LHCN-M2 (cell line): ENCODE measurements around the gene SDR39U1. TPM values are rescaled to one million over a fixed set of nuclear protein-coding genes. Genes with fewer than 3 reads are reported as not detected.
"Not testable (repeated sequence)": the region's sequence is repeated elsewhere in the genome, so short reads cannot be mapped to it uniquely, and the experiment has no call there.

Experiments used
- DNase-seq: peaks from one replicate; pipeline ENCODE4 v3.0.0-alpha.2; 2012; ENCODE audit warnings: low read depth
- polyA plus RNA-seq: library from polyadenylated mRNA; unstranded; fragments of >200 nt; gene quantifications from one replicate; pipeline ENCODE4 v1.2.1, GENCODE V29; 2012; ENCODE audit warnings: missing spikeins
- total RNA-seq: library from RNA; depleted of rRNA; stranded (reverse); fragments of >200 nt; gene quantifications from 2 replicates; pipeline ENCODE4 v1.2.3, GENCODE V29; 2014; rRNA removed

SDR39U1 gene
- 22.3 and 26.6 TPM in 2 replicates for total RNA-seq
- polyA plus RNA-seq = 42.8 TPM

- peak; percentile 99 for DNase-seq
These were observed at the start of gene SDR39U1 for GRCh38 chr14:24442240-24443052. TSS of gene SDR39U1 (minus strand) at chr14:24442776. CDS start at chr14:24442769, 7 bp downstream.

- DNase-seq = not testable (repeated sequence)
These were observed 49.2 kb upstream of the SDR39U1 start for GRCh38 chr14:24491586-24492408.

GRCh38 chr14:24483604-24484252 is 41.2 kb upstream of the SDR39U1 start:
- DNase-seq = peak; percentile 18

- DNase-seq = peak; percentile 9
These were observed 40.2 kb upstream of the SDR39U1 start for GRCh38 chr14:24482699-24483303.

GRCh38 chr14:24481622-24482324 is 39.2 kb upstream of the SDR39U1 start:
- DNase-seq = peak; percentile 11

- DNase-seq = not testable (repeated sequence)
These were observed 37.4 kb upstream of the SDR39U1 start for GRCh38 chr14:24479999-24480398.

GRCh38 chr14:24475261-24475660 is 32.7 kb upstream of the SDR39U1 start:
- DNase-seq = no peak

GRCh38 chr14:24473211-24473610 is 30.6 kb upstream of the SDR39U1 start:
- DNase-seq = no peak

- not testable (repeated sequence) for DNase-seq
These were observed 27.9 kb upstream of the SDR39U1 start for GRCh38 chr14:24470450-24470849.

GRCh38 chr14:24465805-24466204 is 23.2 kb upstream of the SDR39U1 start:
- no peak for DNase-seq

GRCh38 chr14:24465368-24465767 is 22.8 kb upstream of the SDR39U1 start:
- no peak for DNase-seq

GRCh38 chr14:24463884-24464785 is 21.6 kb upstream of the SDR39U1 start:
- DNase-seq = no peak

GRCh38 chr14:24463017-24463883 is 20.7 kb upstream of the SDR39U1 start:
- DNase-seq = no peak

- no peak for DNase-seq
These were observed 18.8 kb upstream of the SDR39U1 start for GRCh38 chr14:24461336-24461735.

- DNase-seq = no peak
These were observed 16.8 kb upstream of the SDR39U1 start for GRCh38 chr14:24459331-24459730.

- DNase-seq = no peak
These were observed 16.2 kb upstream of the SDR39U1 start for GRCh38 chr14:24458736-24459135.

- peak; percentile 34 for DNase-seq
These were observed 14.4 kb upstream of the SDR39U1 start for GRCh38 chr14:24456980-24457379.

- not testable (repeated sequence) for DNase-seq
These were observed 8.3 kb upstream of the SDR39U1 start for GRCh38 chr14:24450828-24451227.
